SK-N-SH treated with all-trans-retinoic acid at 6 μM for 48 hours (cell line): ENCODE data around the gene PRKCE.

Source experiments
- ATAC-seq: fragments of 200-7000 bp; cut with Tn5 transposase; 3 replicates; pipeline ENCODE4 v1.9.1; 2020; ENCODE audit warnings: mild to moderate bottlenecking, moderate library complexity
- BACH2 ChIP-seq: fragments of 250-450 bp; sonication (Bioruptor Pico); IDR thresholded peaks from 2 replicates; pipeline ENCODE4 v1.9.0; 2021; ENCODE audit warnings: mild to moderate bottlenecking, borderline replicate concordance
- CSRNP3 ChIP-seq: fragments of 250-450 bp; sonication (Bioruptor Pico); IDR thresholded peaks from 2 replicates; pipeline ENCODE4 v1.5.1; 2021; ENCODE audit warnings: mild to moderate bottlenecking, moderate library complexity
- ESRRG ChIP-seq: fragments of 250-450 bp; sonication (Bioruptor Pico); IDR thresholded peaks from 2 replicates; pipeline ENCODE4 v1.6.1; 2021; ENCODE audit warnings: mild to moderate bottlenecking
- GLIS3 ChIP-seq: fragments of 250-450 bp; sonication (Bioruptor Pico); IDR thresholded peaks from 2 replicates; pipeline ENCODE4 v1.5.0; 2020; ENCODE audit warnings: mild to moderate bottlenecking, moderate library complexity
- ISL1 ChIP-seq: fragments of 250-450 bp; sonication (Bioruptor Pico); IDR thresholded peaks from 2 replicates; pipeline ENCODE4 v2.1.2; 2022; ENCODE audit warnings: mild to moderate bottlenecking, moderate library complexity
- RARB ChIP-seq: fragments of 250-450 bp; sonication (Bioruptor Pico); IDR thresholded peaks from 2 replicates; pipeline ENCODE4 v1.8.0; 2021; ENCODE audit warnings: mild to moderate bottlenecking, moderate library complexity
- SNAI2 ChIP-seq: fragments of 250-450 bp; sonication (Bioruptor Pico); IDR thresholded peaks from 2 replicates; pipeline ENCODE4 v1.5.0; 2020; ENCODE audit warnings: mild to moderate bottlenecking, moderate library complexity
- TOX ChIP-seq: fragments of 250-450 bp; sonication (Bioruptor Pico); IDR thresholded peaks from 2 replicates; pipeline ENCODE4 v1.8.0; 2021; ENCODE audit warnings: mild to moderate bottlenecking, moderate library complexity, borderline replicate concordance
- TSHZ2 ChIP-seq: fragments of 250-450 bp; sonication (Bioruptor Pico); IDR thresholded peaks from 2 replicates; pipeline ENCODE4 v1.5.0; 2020; ENCODE audit warnings: mild to moderate bottlenecking, moderate library complexity
- ZC3H10 ChIP-seq: fragments of 250-450 bp; sonication (Bioruptor Pico); IDR thresholded peaks from 2 replicates; pipeline ENCODE4 v1.5.1; 2021; ENCODE audit warnings: mild to moderate bottlenecking, moderate library complexity
- ZFP3 ChIP-seq: fragments of 250-450 bp; sonication (Bioruptor Pico); IDR thresholded peaks from 2 replicates; pipeline ENCODE4 v1.5.0; 2020; ENCODE audit warnings: mild to moderate bottlenecking, moderate library complexity
- ZFP30 ChIP-seq: fragments of 450-650 bp; formaldehyde crosslinking; IDR thresholded peaks from 2 replicates; pipeline ENCODE4 v1.5.0; 2022; ENCODE audit warnings: mild to moderate bottlenecking, moderate library complexity
- ZNF565 ChIP-seq: fragments of 450-650 bp; formaldehyde crosslinking; conservative IDR thresholded peaks from 2 replicates; pipeline ENCODE4 v1.5.0; 2020; ENCODE audit warnings: low read depth, mild to moderate bottlenecking, moderate library complexity
- ZNF70 ChIP-seq: fragments of 450-650 bp; formaldehyde crosslinking; IDR thresholded peaks from 2 replicates; pipeline ENCODE4 v1.5.0; 2020; ENCODE audit warnings: mild to moderate bottlenecking, moderate library complexity
- TF ChIP-seq, protein P1 (sequence below): fragments of 250-450 bp; sonication (Bioruptor Pico); IDR thresholded peaks from 2 replicates; pipeline ENCODE4 v1.8.0; 2021; ENCODE audit warnings: low read depth, mild to moderate bottlenecking, moderate library complexity, borderline replicate concordance
- TF ChIP-seq, protein P2 (sequence below): fragments of 250-450 bp; sonication (Bioruptor Pico); IDR thresholded peaks from 2 replicates; pipeline ENCODE4 v1.5.1; 2020; ENCODE audit warnings: low read depth, mild to moderate bottlenecking, moderate library complexity

PRKCE gene

GRCh38 chr2:46195819-46196218 lies 544.3 kb downstream of the PRKCE start:
- TF ChIP-seq, protein P1, sequence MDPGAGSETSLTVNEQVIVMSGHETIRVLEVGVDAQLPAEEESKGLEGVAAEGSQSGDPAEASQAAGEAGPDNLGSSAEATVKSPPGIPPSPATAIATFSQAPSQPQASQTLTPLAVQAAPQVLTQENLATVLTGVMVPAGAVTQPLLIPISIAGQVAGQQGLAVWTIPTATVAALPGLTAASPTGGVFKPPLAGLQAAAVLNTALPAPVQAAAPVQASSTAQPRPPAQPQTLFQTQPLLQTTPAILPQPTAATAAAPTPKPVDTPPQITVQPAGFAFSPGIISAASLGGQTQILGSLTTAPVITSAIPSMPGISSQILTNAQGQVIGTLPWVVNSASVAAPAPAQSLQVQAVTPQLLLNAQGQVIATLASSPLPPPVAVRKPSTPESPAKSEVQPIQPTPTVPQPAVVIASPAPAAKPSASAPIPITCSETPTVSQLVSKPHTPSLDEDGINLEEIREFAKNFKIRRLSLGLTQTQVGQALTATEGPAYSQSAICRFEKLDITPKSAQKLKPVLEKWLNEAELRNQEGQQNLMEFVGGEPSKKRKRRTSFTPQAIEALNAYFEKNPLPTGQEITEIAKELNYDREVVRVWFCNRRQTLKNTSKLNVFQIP (CRISPR knock-in tag), result no peak
- TF ChIP-seq RARB (CRISPR knock-in tag), result no peak
- no peak for TF ChIP-seq ESRRG (CRISPR knock-in tag)
- TF ChIP-seq, protein P2, sequence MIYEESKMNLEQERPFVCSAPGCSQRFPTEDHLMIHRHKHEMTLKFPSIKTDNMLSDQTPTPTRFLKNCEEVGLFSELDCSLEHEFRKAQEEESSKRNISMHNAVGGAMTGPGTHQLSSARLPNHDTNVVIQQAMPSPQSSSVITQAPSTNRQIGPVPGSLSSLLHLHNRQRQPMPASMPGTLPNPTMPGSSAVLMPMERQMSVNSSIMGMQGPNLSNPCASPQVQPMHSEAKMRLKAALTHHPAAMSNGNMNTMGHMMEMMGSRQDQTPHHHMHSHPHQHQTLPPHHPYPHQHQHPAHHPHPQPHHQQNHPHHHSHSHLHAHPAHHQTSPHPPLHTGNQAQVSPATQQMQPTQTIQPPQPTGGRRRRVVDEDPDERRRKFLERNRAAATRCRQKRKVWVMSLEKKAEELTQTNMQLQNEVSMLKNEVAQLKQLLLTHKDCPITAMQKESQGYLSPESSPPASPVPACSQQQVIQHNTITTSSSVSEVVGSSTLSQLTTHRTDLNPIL (CRISPR knock-in tag), result no peak
- no peak for TF ChIP-seq GLIS3
- TF ChIP-seq CSRNP3 (CRISPR knock-in tag), result no peak
- no peak for TF ChIP-seq BACH2 (CRISPR knock-in tag)
- no peak for TF ChIP-seq ZFP3 (CRISPR knock-in tag)
- TF ChIP-seq ZNF565 (CRISPR knock-in tag), result no peak
- no peak for TF ChIP-seq ISL1 (CRISPR knock-in tag)
- TF ChIP-seq ZNF70 (CRISPR knock-in tag), result no peak
- no peak for TF ChIP-seq ZC3H10 (CRISPR knock-in tag)
- no peak for ATAC-seq

DNA sequence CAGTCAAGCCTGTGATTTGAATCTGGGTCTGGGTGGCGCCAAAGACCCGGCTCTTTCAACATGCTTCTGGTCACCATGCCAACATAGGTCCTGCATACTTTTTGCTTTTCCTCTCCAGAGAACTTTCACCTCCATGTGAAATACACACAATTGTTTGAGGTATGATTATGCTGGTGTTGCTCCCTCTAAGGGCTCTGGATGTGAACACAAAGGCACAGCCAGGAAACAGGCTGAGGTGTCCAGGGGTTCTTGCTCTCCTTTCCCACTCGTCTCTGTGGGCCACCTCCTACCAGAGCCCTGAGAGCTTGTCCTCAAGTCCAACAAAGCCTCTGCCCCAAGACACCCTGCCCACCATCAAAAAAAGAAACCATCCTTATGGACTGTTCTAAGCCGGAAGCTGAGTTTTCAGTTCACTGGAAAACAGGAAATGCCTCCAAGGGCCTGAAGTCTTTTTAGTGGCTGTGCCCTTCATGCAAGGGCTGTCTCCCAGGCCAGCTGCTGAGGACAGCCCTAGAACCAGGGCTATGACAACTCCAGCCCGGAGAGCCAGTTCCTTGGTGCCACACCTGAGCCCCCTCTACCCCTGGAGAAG lies 545.5 kb downstream of the PRKCE start:
- ATAC-seq, result no peak
- TF ChIP-seq, protein P2 (CRISPR knock-in tag), result no peak
- TF ChIP-seq RARB (CRISPR knock-in tag), result no peak
- no peak for TF ChIP-seq ZNF565 (CRISPR knock-in tag)
- no peak for TF ChIP-seq ZFP3 (CRISPR knock-in tag)
- no peak for TF ChIP-seq ZFP30
- TF ChIP-seq, protein P1 (CRISPR knock-in tag), result no peak
- no peak for TF ChIP-seq CSRNP3 (CRISPR knock-in tag)
- TF ChIP-seq SNAI2 (CRISPR knock-in tag), result no peak
- TF ChIP-seq TOX (CRISPR knock-in tag), result no peak
- no peak for TF ChIP-seq ZC3H10 (CRISPR knock-in tag)
- no peak for TF ChIP-seq ESRRG (CRISPR knock-in tag)
- no peak for TF ChIP-seq TSHZ2 (CRISPR knock-in tag)

- no peak for ATAC-seq
- TF ChIP-seq RARB (CRISPR knock-in tag), result no peak
- TF ChIP-seq TSHZ2 (CRISPR knock-in tag), result no peak
- no peak for TF ChIP-seq ZC3H10 (CRISPR knock-in tag)
- no peak for TF ChIP-seq ESRRG (CRISPR knock-in tag)
- no peak for TF ChIP-seq CSRNP3 (CRISPR knock-in tag)
- TF ChIP-seq, protein P1 (CRISPR knock-in tag), result no peak
Measured at GRCh38 chr2:46197672-46198071, 546.2 kb downstream of the PRKCE start.
